Loucy (cell line): Measurements from ENCODE around the gene NIPAL4.

Source experiments
- H2AFZ ChIP-seq: fragments of 200-600 bp; sonication (generic); 2 replicates; pipeline ENCODE4 v1.6.0; 2016; ENCODE audit warnings: antibody characterized with exemption, mild to moderate bottlenecking, low read length, moderate library complexity
- H3F3A ChIP-seq: fragments of 200-600 bp; 2 replicates; pipeline ENCODE4 v1.6.0; 2016; ENCODE audit warnings: antibody characterized with exemption, low read depth, mild to moderate bottlenecking
- H3K27me3 ChIP-seq: fragments of 200-600 bp; sonication (generic); 2 replicates; pipeline ENCODE4 v1.6.1; 2014; ENCODE audit warnings: low read length, mild to moderate bottlenecking; ENCODE audit not compliant: insufficient read depth, poor library complexity, severe bottlenecking
- H3K36me3 ChIP-seq: fragments of 200-600 bp; sonication (generic); 2 replicates; pipeline ENCODE4 v1.6.1; 2016; ENCODE audit warnings: low read length; ENCODE audit not compliant: insufficient read depth
- H3K4me1 ChIP-seq: fragments of 200-600 bp; sonication (generic); 2 replicates; pipeline ENCODE4 v1.5.1; 2014; ENCODE audit warnings: low read length, mild to moderate bottlenecking; ENCODE audit not compliant: insufficient read depth, poor library complexity, severe bottlenecking
- H3K4me2 ChIP-seq: fragments of 200-600 bp; sonication (generic); 2 replicates; pipeline ENCODE4 v1.6.0; 2014; ENCODE audit warnings: antibody characterized with exemption, low read length, low read depth, mild to moderate bottlenecking; ENCODE audit not compliant: poor library complexity, severe bottlenecking
- H3K4me3 ChIP-seq: fragments of 200-600 bp; sonication (generic); 2 replicates; pipeline ENCODE4 v1.5.1; 2014; ENCODE audit warnings: low read length, mild to moderate bottlenecking, mixed read lengths; ENCODE audit not compliant: poor library complexity, severe bottlenecking
- H3K79me2 ChIP-seq: fragments of 200-600 bp; sonication (generic); 2 replicates; pipeline ENCODE4 v1.6.1; 2014; ENCODE audit warnings: low read length; ENCODE audit not compliant: insufficient read depth
- H3K9ac ChIP-seq: fragments of 200-600 bp; sonication (generic); 2 replicates; pipeline ENCODE4 v1.6.0; 2014; ENCODE audit warnings: mild to moderate bottlenecking, low read depth, low read length, moderate library complexity; ENCODE audit not compliant: poor library complexity, severe bottlenecking
- H3K9me2 ChIP-seq: fragments of 200-600 bp; sonication (generic); replicated peaks from 2 replicates; pipeline ENCODE4 v1.6.1; 2016; ENCODE audit warnings: low read depth, low read length, mixed read lengths
- H3K9me3 ChIP-seq: fragments of 200-600 bp; sonication (generic); 2 replicates; pipeline ENCODE4 v1.6.1; 2014; ENCODE audit warnings: mild to moderate bottlenecking, antibody characterized with exemption, low read length, low read depth; ENCODE audit not compliant: insufficient read depth
- H4K20me1 ChIP-seq: fragments of 200-600 bp; sonication (generic); 2 replicates; pipeline ENCODE4 v1.6.0; 2014; ENCODE audit warnings: antibody characterized with exemption, low read length, mild to moderate bottlenecking; ENCODE audit not compliant: insufficient read depth, poor library complexity, severe bottlenecking
- EZH2phosphoT487 ChIP-seq: fragments of 200-600 bp; IDR thresholded peaks from 2 replicates; pipeline ENCODE4 v1.6.1; 2018; ENCODE audit warnings: antibody characterized with exemption, mild to moderate bottlenecking, moderate library complexity, borderline replicate concordance
- TF ChIP-seq, protein P1 (sequence below): fragments of 200-600 bp; sonication (generic); conservative IDR thresholded peaks from 2 replicates; pipeline ENCODE4 v1.5.1; 2014; ENCODE audit warnings: mild to moderate bottlenecking, antibody characterized with exemption, low read length

Gene NIPAL4

DNA sequence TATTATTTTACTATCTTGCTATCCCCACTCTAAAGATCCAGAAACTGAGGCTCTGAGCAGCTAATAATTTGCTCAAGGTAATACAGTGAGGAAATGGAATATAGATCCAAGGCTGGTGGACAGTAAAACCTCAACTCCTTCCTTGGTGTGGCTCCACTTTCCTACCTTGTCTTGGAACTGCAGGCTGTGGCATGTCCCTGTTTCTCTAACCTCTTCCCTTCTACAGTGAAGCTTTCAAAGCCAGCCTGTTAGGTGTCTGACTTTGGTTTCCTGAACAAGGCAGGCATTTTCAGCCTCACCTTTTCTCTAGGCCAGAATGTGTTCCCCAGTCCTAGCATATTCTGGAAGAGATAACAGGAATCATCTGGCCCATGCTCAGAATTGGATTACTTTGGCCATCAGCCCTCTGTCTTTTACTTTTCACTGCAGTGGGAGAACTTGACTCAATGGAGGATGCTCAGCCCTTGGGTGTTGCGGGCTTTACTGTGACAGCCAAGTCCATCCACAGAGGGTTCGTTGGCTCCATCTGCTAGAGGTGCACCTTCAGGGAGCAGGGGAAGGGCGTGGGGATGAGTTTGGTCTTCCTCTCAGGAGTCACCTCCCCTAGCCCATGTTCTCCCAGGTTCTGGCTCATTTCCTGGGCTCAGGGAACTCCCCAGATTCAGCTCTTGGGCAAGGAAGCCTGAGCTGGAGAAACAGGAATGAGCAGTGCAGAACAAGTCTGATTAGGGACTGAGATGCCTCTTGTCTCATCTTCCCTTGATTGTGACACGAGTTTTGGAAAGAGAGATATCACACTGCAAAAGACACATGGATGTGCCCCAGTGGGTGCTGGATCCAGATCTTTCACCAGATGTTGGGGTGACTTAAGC lies 1.1 kb downstream of the NIPAL4 start:
- Histone ChIP-seq H3K36me3 (no peaks in the 10 kb centered on the region), H3K4me3 (no peak overlapping the region), H3K9ac (no peak overlapping the region), H4K20me1 (no peaks in the 10 kb centered on the region), H3K9me2 (no peaks in the 10 kb centered on the region), H3K27me3 (no peaks in the 10 kb centered on the region), H3K4me2 (no peak overlapping the region), H3K79me2 (no peaks in the 10 kb centered on the region), H3K9me3 (no peaks in the 10 kb centered on the region), H2AFZ (no peak overlapping the region), H3F3A (no peaks in the 10 kb centered on the region), H3K4me1 (no peaks in the 10 kb centered on the region)
- no peak for TF ChIP-seq EZH2phosphoT487
- TF ChIP-seq, protein P1, sequence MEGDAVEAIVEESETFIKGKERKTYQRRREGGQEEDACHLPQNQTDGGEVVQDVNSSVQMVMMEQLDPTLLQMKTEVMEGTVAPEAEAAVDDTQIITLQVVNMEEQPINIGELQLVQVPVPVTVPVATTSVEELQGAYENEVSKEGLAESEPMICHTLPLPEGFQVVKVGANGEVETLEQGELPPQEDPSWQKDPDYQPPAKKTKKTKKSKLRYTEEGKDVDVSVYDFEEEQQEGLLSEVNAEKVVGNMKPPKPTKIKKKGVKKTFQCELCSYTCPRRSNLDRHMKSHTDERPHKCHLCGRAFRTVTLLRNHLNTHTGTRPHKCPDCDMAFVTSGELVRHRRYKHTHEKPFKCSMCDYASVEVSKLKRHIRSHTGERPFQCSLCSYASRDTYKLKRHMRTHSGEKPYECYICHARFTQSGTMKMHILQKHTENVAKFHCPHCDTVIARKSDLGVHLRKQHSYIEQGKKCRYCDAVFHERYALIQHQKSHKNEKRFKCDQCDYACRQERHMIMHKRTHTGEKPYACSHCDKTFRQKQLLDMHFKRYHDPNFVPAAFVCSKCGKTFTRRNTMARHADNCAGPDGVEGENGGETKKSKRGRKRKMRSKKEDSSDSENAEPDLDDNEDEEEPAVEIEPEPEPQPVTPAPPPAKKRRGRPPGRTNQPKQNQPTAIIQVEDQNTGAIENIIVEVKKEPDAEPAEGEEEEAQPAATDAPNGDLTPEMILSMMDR, result no peak

DNA sequence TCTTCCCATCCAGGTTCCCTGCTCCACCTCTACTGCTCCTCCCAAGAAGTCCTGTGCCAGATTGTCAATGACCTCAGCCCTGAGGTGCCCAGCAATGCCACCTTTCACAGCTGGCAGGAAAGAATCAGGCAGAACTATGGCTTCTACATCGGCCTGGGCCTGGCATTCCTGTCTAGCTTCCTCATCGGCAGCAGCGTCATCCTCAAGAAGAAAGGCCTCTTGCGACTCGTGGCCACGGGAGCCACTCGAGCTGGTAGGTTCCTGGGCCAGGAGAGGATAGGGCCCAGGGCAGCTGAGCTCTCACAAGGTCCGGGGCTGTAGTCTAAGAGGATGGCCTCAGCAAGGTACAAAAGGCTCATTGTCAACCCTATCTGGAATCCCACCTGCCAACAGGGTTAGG lies 3.1 kb downstream of the NIPAL4 start:
- H3K4me2 ChIP-seq, result no peak overlapping the region
- H2AFZ ChIP-seq, result no peak overlapping the region
- no peaks in the 10 kb centered on the region for H3F3A ChIP-seq
- no peaks in the 10 kb centered on the region for H3K27me3 ChIP-seq
- H3K4me1 ChIP-seq, result no peaks in the 10 kb centered on the region
- H3K36me3 ChIP-seq, result no peaks in the 10 kb centered on the region
- no peaks in the 10 kb centered on the region for H3K9me2 ChIP-seq
- no peaks in the 10 kb centered on the region for H4K20me1 ChIP-seq
- H3K4me3 ChIP-seq, result no peak overlapping the region
- no peak overlapping the region for H3K9ac ChIP-seq
- H3K9me3 ChIP-seq, result no peaks in the 10 kb centered on the region
- H3K79me2 ChIP-seq, result no peaks in the 10 kb centered on the region
- TF ChIP-seq, protein P1, result no peak
- no peak for TF ChIP-seq EZH2phosphoT487

DNA sequence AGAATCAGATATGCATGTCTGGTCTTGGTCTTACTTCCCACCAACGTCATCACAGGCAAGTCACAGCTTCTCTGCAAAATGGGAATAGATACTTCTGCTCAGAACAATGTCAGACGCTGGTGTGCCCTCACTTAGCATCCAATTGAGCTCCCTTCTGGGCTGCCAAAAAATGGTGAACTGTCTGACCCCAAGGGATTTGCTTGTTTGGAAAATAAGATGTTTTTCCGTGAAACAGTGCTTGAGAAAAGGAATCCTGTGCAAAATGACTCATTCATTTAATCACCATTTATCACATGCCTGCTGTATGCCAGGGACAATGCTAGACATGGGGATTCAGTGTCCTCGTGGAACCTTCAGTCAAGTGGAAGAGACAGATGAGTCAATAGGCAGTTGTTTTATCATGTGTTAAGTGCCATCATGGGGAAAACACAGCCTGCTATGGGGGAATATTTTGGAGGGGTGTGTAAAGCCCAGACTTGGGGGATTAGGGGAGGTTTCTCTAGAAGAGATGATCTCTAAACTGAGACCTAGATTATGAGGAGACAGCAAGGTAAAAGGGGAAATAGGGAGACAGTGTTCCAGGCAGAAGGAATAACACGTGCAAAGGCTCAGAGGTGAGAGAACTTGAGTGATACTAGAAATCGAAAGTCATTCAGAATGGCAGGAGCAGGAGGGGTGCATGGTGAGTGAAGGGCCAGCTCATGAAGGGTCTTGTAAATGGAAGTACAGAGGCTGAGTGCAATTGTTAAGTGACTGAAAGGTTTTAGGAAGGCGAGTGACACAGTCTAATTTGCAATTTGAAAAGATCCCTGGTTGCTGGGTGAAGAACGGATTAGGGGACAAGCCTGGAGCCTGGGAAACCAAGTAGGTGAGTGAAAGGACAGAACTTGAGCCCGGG lies 3.9 kb downstream of the NIPAL4 start:
- H3K4me1 ChIP-seq, result no peaks in the 10 kb centered on the region
- H3K36me3 ChIP-seq, result no peaks in the 10 kb centered on the region
- no peaks in the 10 kb centered on the region for H4K20me1 ChIP-seq
- H3K4me2 ChIP-seq, result no peak overlapping the region
- no peaks in the 10 kb centered on the region for H3K27me3 ChIP-seq
- no peaks in the 10 kb centered on the region for H3K9me3 ChIP-seq
- H3F3A ChIP-seq, result no peaks in the 10 kb centered on the region
- TF ChIP-seq, protein P1, result no peak
- no peak for TF ChIP-seq EZH2phosphoT487
- H3K4me3 ChIP-seq, result no peak overlapping the region
- H2AFZ ChIP-seq, result no peak overlapping the region
- H3K9me2 ChIP-seq, result no peaks in the 10 kb centered on the region
- H3K9ac ChIP-seq, result no peak overlapping the region
- no peaks in the 10 kb centered on the region for H3K79me2 ChIP-seq
